H9 (cell line): ENCODE data around the gene PARP8. TPM values are rescaled to one million over a fixed set of nuclear protein-coding genes. Genes with fewer than 3 reads are reported as not detected.

Experiments
- DNase-seq: peaks from one replicate; pipeline ENCODE4 v3.0.0-alpha.2; 2017
- H2AFZ ChIP-seq: one replicate; pipeline ENCODE4 v1.6.1; 2013; ENCODE audit warnings: mild to moderate bottlenecking, low read length, control low read depth, moderate library complexity
- H2AK5ac ChIP-seq: 2 replicates; pipeline ENCODE4 v1.6.1; 2013; ENCODE audit warnings: low read length, control low read depth, mixed read lengths; ENCODE audit not compliant: insufficient read length
- H2BK120ac ChIP-seq: one replicate; pipeline ENCODE4 v1.6.1; 2013; ENCODE audit warnings: low read depth, mild to moderate bottlenecking, low read length, control low read depth, inconsistent platforms; ENCODE audit not compliant: poor library complexity, severe bottlenecking
- H2BK12ac ChIP-seq: 2 replicates; pipeline ENCODE4 v1.6.1; 2013; ENCODE audit warnings: low read length, control low read depth, mixed read lengths, low read depth; ENCODE audit not compliant: insufficient read length
- H2BK15ac ChIP-seq: 2 replicates; pipeline ENCODE4 v1.6.1; 2013; ENCODE audit warnings: low read depth, low read length, control low read depth
- H2BK20ac ChIP-seq: one replicate; pipeline ENCODE4 v1.6.1; 2013; ENCODE audit warnings: low read depth, mild to moderate bottlenecking, low read length, control low read depth, inconsistent platforms; ENCODE audit not compliant: poor library complexity, severe bottlenecking
- H2BK5ac ChIP-seq: 2 replicates; pipeline ENCODE4 v1.6.1; 2013; ENCODE audit warnings: low read length, control low read depth, mixed read lengths; ENCODE audit not compliant: insufficient read length
- H3K14ac ChIP-seq: 2 replicates; pipeline ENCODE4 v1.6.1; 2013; ENCODE audit warnings: low read length, control low read depth; ENCODE audit not compliant: insufficient read depth
- H3K18ac ChIP-seq: 2 replicates; pipeline ENCODE4 v1.6.1; 2013; ENCODE audit warnings: low read depth, mild to moderate bottlenecking, mixed read lengths, low read length, control low read depth; ENCODE audit not compliant: insufficient read length
- H3K23ac ChIP-seq: 2 replicates; pipeline ENCODE4 v1.6.1; 2013; ENCODE audit warnings: low read length, control low read depth, mixed read lengths, low read depth; ENCODE audit not compliant: insufficient read length
- H3K23me2 ChIP-seq: 2 replicates; pipeline ENCODE4 v1.6.1; 2013; ENCODE audit warnings: low read depth, mild to moderate bottlenecking, mixed read lengths, low read length, control low read depth; ENCODE audit not compliant: insufficient read length, poor library complexity, severe bottlenecking
- H3K27ac ChIP-seq: 2 replicates; pipeline ENCODE4 v1.5.1; 2013; ENCODE audit warnings: low read length, control low read depth, mixed read lengths, low read depth; ENCODE audit not compliant: insufficient read length
- H3K27me3 ChIP-seq: 2 replicates; pipeline ENCODE4 v1.6.1; 2013; ENCODE audit warnings: low read length, control low read depth, inconsistent platforms; ENCODE audit not compliant: insufficient read depth
- H3K4ac ChIP-seq: 2 replicates; pipeline ENCODE4 v1.6.1; 2013; ENCODE audit warnings: low read depth, mild to moderate bottlenecking, control low read depth, inconsistent platforms, low read length, moderate library complexity
- H3K4me1 ChIP-seq: 2 replicates; pipeline ENCODE4 v1.6.1; 2013; ENCODE audit warnings: low read length, control low read depth, inconsistent platforms; ENCODE audit not compliant: insufficient read depth
- H3K4me2 ChIP-seq: 2 replicates; pipeline ENCODE4 v1.6.1; 2013; ENCODE audit warnings: low read length, control low read depth, mixed read lengths; ENCODE audit not compliant: insufficient read length, insufficient read depth
- H3K56ac ChIP-seq: 2 replicates; pipeline ENCODE4 v1.6.1; 2013; ENCODE audit warnings: low read depth, mild to moderate bottlenecking, mixed read lengths, low read length, control low read depth; ENCODE audit not compliant: insufficient read length
- H3K79me1 ChIP-seq: 2 replicates; pipeline ENCODE4 v1.6.1; 2013; ENCODE audit warnings: low read depth, mild to moderate bottlenecking, moderate library complexity, low read length, control low read depth, inconsistent platforms; ENCODE audit not compliant: insufficient read depth, poor library complexity, severe bottlenecking
- H3K79me2 ChIP-seq: 2 replicates; pipeline ENCODE4 v1.6.1; 2013; ENCODE audit warnings: low read length, control low read depth, inconsistent platforms; ENCODE audit not compliant: insufficient read depth
- H3K9ac ChIP-seq: 2 replicates; pipeline ENCODE4 v1.6.1; 2013; ENCODE audit warnings: low read length, control low read depth, mixed read lengths; ENCODE audit not compliant: insufficient read length; ENCODE audit errors: extremely low read depth
- H3K9me3 ChIP-seq: one replicate; pipeline ENCODE4 v1.6.1; 2013; ENCODE audit warnings: low read depth, low read length, inconsistent platforms; ENCODE audit not compliant: control insufficient read depth
- H3T11ph ChIP-seq: one replicate; pipeline ENCODE4 v1.6.1; 2013; ENCODE audit warnings: mild to moderate bottlenecking, low read length, control low read depth, inconsistent platforms
- H4K20me1 ChIP-seq: one replicate; pipeline ENCODE4 v1.6.1; 2013; ENCODE audit not compliant: control insufficient read depth, insufficient read length, insufficient read depth
- H4K5ac ChIP-seq: 2 replicates; pipeline ENCODE4 v1.6.1; 2013; ENCODE audit warnings: low read depth, mild to moderate bottlenecking, mixed read lengths, low read length, control low read depth; ENCODE audit not compliant: insufficient read length
- H4K8ac ChIP-seq: replicated peaks from 2 replicates; pipeline ENCODE4 v1.6.1; 2013; ENCODE audit warnings: low read length, control low read depth, mixed read lengths, low read depth; ENCODE audit not compliant: insufficient read length
- H4K91ac ChIP-seq: 2 replicates; pipeline ENCODE4 v1.6.1; 2013; ENCODE audit warnings: low read depth, mild to moderate bottlenecking, moderate library complexity, mixed read lengths, low read length, control low read depth; ENCODE audit not compliant: insufficient read length
- H3K27ac Mint-ChIP-seq, 3 experiments: 2 replicates in 2 of 3; 3 replicates in 1 of 3; pipeline ENCODE4 v1.8.0; 2020 to 2021; ENCODE audit warnings: mixed read lengths in 3 of 3, mild to moderate bottlenecking in 1 of 3, moderate library complexity in 1 of 3
- H3K27me3 Mint-ChIP-seq: 2 replicates; pipeline ENCODE4 v1.8.0; 2021; ENCODE audit warnings: low read depth, mild to moderate bottlenecking, moderate library complexity, mixed read lengths
- H3K36me3 Mint-ChIP-seq, 3 experiments: 2 replicates in 2 of 3; 3 replicates in 1 of 3; pipeline ENCODE4 v1.8.0; 2020 to 2021; ENCODE audit warnings: low read depth in 3 of 3, mixed read lengths in 3 of 3; ENCODE audit not compliant: insufficient read depth in 1 of 3
- H3K4me1 Mint-ChIP-seq, 2 experiments: 2 replicates each; pipeline ENCODE4 v1.8.0; 2020; ENCODE audit warnings: mixed read lengths in 2 of 2
- H3K4me3 Mint-ChIP-seq, 2 experiments: 2 replicates in 1 of 2; 3 replicates in 1 of 2; pipeline ENCODE4 v1.8.0; 2020 to 2021; ENCODE audit warnings: mild to moderate bottlenecking in 2 of 2, mixed read lengths in 2 of 2, moderate library complexity in 1 of 2
- H3K9me3 Mint-ChIP-seq, 2 experiments: 2 replicates in 1 of 2; 3 replicates in 1 of 2; pipeline ENCODE4 v1.8.0; 2020; ENCODE audit warnings: mild to moderate bottlenecking in 2 of 2, mixed read lengths in 2 of 2, moderate library complexity in 1 of 2
- WGBS: extraction: QIAGEN DNeasy Blood & Tissue Kit; methylation state at CpG from one replicate; pipeline ENCODE4 v1.1.7; 2013; ENCODE audit warnings: missing lambda C conversion rate, low lambda C conversion rate, mixed read lengths; ENCODE audit not compliant: insufficient read length; ENCODE audit errors: extremely low coverage; 5-methylcytosine and 5-hydroxymethylcytosine counted together
- total RNA-seq: library from RNA; stranded (reverse); gene quantifications from 2 replicates; pipeline ENCODE4 v1.2.1, GENCODE V29; 2021
- TF ChIP-seq, protein P1 (sequence below): fragments of 200-600 bp; sonication (generic); conservative IDR thresholded peaks from 3 replicates; pipeline ENCODE4 v1.8.0; 2021; ENCODE audit warnings: antibody characterized with exemption, mild to moderate bottlenecking

The PARP8 gene
- total RNA-seq, 1 experiment from 2014 or later, result 34.0 TPM

DNA sequence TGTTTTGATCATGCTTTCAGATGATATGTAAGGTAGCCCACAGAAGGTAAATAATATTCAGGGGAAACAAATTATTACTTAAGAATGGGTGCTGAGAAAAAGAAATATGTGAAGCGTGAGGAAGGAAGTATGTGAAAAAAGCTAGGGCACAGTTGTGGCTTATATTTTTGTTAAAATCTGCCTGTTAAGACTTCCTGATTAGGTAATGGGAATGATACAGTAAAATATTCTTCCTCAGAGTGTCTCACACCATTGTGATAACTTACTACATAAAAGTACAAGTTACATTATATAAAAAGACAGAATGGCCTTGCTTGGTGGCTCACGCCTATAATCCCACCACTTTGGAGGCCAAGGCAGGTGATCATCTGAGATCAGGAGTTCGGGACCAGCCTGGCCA, 18.7 kb upstream of the PARP8 start:
- Histone ChIP-seq H4K8ac (no peak overlapping the region), H4K91ac (no peak overlapping the region), H2BK120ac (no peak overlapping the region), H3K14ac (no peak overlapping the region), H3K56ac (no peak overlapping the region), H3K4ac (no peak overlapping the region), H3K9me3 (no peaks in the 10 kb centered on the region), H2AK5ac (no peak overlapping the region), H2BK15ac (no peak overlapping the region), H3K27me3 (no peaks in the 10 kb centered on the region), H3K4me1 (no peaks in the 10 kb centered on the region), H3T11ph (no peak overlapping the region), H2BK5ac (no peak overlapping the region), H3K23me2 (no peaks in the 10 kb centered on the region), H3K9ac (no peak overlapping the region), H3K79me2 (no peaks in the 10 kb centered on the region), H2BK12ac (no peak overlapping the region), H3K27ac (no peak overlapping the region), H4K5ac (no peak overlapping the region), H2AFZ (no peak overlapping the region), H3K4me2 (no peak overlapping the region), H3K18ac (no peak overlapping the region), H2BK20ac (no peak overlapping the region), H4K20me1 (no peaks in the 10 kb centered on the region), H3K79me1 (no peaks in the 10 kb centered on the region), H3K23ac (no peak overlapping the region)
- H3K4me3 Mint-ChIP-seq, result no peak overlapping the region
- H3K27me3 Mint-ChIP-seq, result no peaks in the 10 kb centered on the region; the same call in 1 of the 2 replicates
- no peaks in the 10 kb centered on the region for H3K9me3 Mint-ChIP-seq
- peaks cover 3 to 7% of the 10 kb centered on the region in 2 experiments; a peak in 2 of 4 replicates for H3K4me1 Mint-ChIP-seq
- TF ChIP-seq, protein P1, sequence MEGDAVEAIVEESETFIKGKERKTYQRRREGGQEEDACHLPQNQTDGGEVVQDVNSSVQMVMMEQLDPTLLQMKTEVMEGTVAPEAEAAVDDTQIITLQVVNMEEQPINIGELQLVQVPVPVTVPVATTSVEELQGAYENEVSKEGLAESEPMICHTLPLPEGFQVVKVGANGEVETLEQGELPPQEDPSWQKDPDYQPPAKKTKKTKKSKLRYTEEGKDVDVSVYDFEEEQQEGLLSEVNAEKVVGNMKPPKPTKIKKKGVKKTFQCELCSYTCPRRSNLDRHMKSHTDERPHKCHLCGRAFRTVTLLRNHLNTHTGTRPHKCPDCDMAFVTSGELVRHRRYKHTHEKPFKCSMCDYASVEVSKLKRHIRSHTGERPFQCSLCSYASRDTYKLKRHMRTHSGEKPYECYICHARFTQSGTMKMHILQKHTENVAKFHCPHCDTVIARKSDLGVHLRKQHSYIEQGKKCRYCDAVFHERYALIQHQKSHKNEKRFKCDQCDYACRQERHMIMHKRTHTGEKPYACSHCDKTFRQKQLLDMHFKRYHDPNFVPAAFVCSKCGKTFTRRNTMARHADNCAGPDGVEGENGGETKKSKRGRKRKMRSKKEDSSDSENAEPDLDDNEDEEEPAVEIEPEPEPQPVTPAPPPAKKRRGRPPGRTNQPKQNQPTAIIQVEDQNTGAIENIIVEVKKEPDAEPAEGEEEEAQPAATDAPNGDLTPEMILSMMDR, result no peak
- no peak for DNase-seq
- 100% methylated on average over 1 of the region's 3 CpGs for WGBS
- H3K27ac Mint-ChIP-seq, result no peak overlapping the region; a peak in 1 of 7 replicates
- H3K36me3 Mint-ChIP-seq, result no peaks in the 10 kb centered on the region
